WTC11 (cell line): ENCODE measurements around the gene C5orf47. TPM values are rescaled to one million over a fixed set of nuclear protein-coding genes. Genes with fewer than 3 reads are reported as not detected.

Experiments used
- RORB ChIP-seq: fragments of 250-450 bp; sonication (Bioruptor Pico); IDR thresholded peaks from 2 replicates; pipeline ENCODE4 v1.9.0; 2021; ENCODE audit warnings: mild to moderate bottlenecking
- ZNF232 ChIP-seq: sonication (generic); formaldehyde crosslinking; IDR thresholded peaks from 2 replicates; pipeline ENCODE4 v1.8.0; 2022; ENCODE audit warnings: mild to moderate bottlenecking, missing genetic modification reagents
- ZNF396 ChIP-seq: fragments of 250-450 bp; sonication (Bioruptor Pico); IDR thresholded peaks from 2 replicates; pipeline ENCODE4 v1.8.0; 2021; ENCODE audit warnings: mild to moderate bottlenecking, moderate library complexity, borderline replicate concordance
- total RNA-seq: library from RNA; stranded (reverse); gene quantifications from 3 replicates; pipeline ENCODE4 v1.2.3, GENCODE V29; 2021
- TF ChIP-seq, protein P1 (sequence below): fragments of 250-450 bp; sonication (Bioruptor Pico); IDR thresholded peaks from 2 replicates; pipeline ENCODE4 v1.9.0; 2021; ENCODE audit warnings: moderate library complexity, mild to moderate bottlenecking, inconsistent platforms, borderline replicate concordance
- TF ChIP-seq, protein P2 (sequence below): fragments of 250-450 bp; sonication (Bioruptor Pico); IDR thresholded peaks from 2 replicates; pipeline ENCODE4 v1.9.0; 2021; ENCODE audit warnings: mild to moderate bottlenecking
- TF ChIP-seq, protein P3 (sequence below): sonication (generic); formaldehyde crosslinking; IDR thresholded peaks from 2 replicates; pipeline ENCODE4 v1.8.1; 2022; ENCODE audit warnings: mild to moderate bottlenecking, missing genetic modification reagents, moderate library complexity, borderline replicate concordance
- TF ChIP-seq, protein P4 (sequence below): sonication (generic); formaldehyde crosslinking; IDR thresholded peaks from 2 replicates; pipeline ENCODE4 v1.8.1; 2022; ENCODE audit warnings: low read depth, mild to moderate bottlenecking, moderate library complexity, missing genetic modification reagents, borderline replicate concordance
- TF ChIP-seq, protein P5 (sequence below): sonication (generic); formaldehyde crosslinking; IDR thresholded peaks from 2 replicates; pipeline ENCODE4 v1.8.0; 2022; ENCODE audit warnings: mild to moderate bottlenecking, missing genetic modification reagents
- TF ChIP-seq, protein P6 (sequence below): sonication (generic); formaldehyde crosslinking; IDR thresholded peaks from 2 replicates; pipeline ENCODE4 v1.8.1; 2023; ENCODE audit warnings: mild to moderate bottlenecking, missing genetic modification reagents, moderate library complexity
- TF ChIP-seq, protein P7 (sequence below): sonication (generic); formaldehyde crosslinking; IDR thresholded peaks from 2 replicates; pipeline ENCODE4 v1.8.0; 2022; ENCODE audit warnings: mild to moderate bottlenecking, missing genetic modification reagents
- TF ChIP-seq, protein P8 (sequence below): sonication (generic); formaldehyde crosslinking; IDR thresholded peaks from 2 replicates; pipeline ENCODE4 v1.8.0; 2023; ENCODE audit warnings: mild to moderate bottlenecking, missing genetic modification reagents

C5orf47 gene
- total RNA-seq, 1 experiment from 2014 or later = 0.09 TPM

DNA sequence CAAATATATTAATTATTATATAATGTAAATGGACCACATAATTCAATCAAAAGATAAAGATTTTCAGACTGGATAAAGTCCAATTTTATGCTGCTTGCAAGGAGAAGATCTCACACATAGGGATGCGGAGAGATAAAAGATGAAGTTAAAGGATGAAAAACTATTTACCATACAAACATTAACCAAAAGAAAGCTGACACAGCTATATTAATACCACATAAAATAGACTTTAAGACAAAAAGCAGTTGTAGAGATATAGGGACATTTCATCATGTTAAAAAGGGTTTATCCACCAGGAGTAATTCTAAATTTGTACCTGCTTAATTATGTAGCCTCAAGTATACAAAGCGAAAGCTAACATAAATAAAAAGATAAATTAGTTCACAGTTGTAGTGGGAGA, 41.3 kb downstream of the C5orf47 start (continued):
- TF ChIP-seq, protein P1, sequence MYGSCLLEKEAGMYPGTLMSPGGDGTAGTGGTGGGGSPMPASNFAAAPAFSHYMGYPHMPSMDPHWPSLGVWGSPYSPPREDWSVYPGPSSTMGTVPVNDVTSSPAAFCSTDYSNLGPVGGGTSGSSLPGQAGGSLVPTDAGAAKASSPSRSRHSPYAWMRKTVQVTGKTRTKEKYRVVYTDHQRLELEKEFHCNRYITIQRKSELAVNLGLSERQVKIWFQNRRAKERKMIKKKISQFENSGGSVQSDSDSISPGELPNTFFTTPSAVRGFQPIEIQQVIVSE (CRISPR knock-in tag) = no peak
- TF ChIP-seq, protein P2, sequence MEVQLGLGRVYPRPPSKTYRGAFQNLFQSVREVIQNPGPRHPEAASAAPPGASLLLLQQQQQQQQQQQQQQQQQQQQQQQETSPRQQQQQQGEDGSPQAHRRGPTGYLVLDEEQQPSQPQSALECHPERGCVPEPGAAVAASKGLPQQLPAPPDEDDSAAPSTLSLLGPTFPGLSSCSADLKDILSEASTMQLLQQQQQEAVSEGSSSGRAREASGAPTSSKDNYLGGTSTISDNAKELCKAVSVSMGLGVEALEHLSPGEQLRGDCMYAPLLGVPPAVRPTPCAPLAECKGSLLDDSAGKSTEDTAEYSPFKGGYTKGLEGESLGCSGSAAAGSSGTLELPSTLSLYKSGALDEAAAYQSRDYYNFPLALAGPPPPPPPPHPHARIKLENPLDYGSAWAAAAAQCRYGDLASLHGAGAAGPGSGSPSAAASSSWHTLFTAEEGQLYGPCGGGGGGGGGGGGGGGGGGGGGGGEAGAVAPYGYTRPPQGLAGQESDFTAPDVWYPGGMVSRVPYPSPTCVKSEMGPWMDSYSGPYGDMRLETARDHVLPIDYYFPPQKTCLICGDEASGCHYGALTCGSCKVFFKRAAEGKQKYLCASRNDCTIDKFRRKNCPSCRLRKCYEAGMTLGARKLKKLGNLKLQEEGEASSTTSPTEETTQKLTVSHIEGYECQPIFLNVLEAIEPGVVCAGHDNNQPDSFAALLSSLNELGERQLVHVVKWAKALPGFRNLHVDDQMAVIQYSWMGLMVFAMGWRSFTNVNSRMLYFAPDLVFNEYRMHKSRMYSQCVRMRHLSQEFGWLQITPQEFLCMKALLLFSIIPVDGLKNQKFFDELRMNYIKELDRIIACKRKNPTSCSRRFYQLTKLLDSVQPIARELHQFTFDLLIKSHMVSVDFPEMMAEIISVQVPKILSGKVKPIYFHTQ (CRISPR knock-in tag) = no peak
- TF ChIP-seq ZNF232 = no peak
- TF ChIP-seq, protein P3, sequence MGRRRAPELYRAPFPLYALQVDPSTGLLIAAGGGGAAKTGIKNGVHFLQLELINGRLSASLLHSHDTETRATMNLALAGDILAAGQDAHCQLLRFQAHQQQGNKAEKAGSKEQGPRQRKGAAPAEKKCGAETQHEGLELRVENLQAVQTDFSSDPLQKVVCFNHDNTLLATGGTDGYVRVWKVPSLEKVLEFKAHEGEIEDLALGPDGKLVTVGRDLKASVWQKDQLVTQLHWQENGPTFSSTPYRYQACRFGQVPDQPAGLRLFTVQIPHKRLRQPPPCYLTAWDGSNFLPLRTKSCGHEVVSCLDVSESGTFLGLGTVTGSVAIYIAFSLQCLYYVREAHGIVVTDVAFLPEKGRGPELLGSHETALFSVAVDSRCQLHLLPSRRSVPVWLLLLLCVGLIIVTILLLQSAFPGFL (CRISPR knock-in tag) = no peak
- TF ChIP-seq, protein P4, sequence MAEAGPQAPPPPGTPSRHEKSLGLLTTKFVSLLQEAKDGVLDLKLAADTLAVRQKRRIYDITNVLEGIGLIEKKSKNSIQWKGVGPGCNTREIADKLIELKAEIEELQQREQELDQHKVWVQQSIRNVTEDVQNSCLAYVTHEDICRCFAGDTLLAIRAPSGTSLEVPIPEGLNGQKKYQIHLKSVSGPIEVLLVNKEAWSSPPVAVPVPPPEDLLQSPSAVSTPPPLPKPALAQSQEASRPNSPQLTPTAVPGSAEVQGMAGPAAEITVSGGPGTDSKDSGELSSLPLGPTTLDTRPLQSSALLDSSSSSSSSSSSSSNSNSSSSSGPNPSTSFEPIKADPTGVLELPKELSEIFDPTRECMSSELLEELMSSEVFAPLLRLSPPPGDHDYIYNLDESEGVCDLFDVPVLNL (CRISPR knock-in tag) = no peak
- TF ChIP-seq, protein P5, sequence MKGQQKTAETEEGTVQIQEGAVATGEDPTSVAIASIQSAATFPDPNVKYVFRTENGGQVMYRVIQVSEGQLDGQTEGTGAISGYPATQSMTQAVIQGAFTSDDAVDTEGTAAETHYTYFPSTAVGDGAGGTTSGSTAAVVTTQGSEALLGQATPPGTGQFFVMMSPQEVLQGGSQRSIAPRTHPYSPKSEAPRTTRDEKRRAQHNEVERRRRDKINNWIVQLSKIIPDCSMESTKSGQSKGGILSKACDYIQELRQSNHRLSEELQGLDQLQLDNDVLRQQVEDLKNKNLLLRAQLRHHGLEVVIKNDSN (CRISPR knock-in tag) = no peak
- TF ChIP-seq, protein P6, sequence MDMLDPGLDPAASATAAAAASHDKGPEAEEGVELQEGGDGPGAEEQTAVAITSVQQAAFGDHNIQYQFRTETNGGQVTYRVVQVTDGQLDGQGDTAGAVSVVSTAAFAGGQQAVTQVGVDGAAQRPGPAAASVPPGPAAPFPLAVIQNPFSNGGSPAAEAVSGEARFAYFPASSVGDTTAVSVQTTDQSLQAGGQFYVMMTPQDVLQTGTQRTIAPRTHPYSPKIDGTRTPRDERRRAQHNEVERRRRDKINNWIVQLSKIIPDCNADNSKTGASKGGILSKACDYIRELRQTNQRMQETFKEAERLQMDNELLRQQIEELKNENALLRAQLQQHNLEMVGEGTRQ (CRISPR knock-in tag) = no peak
- TF ChIP-seq, protein P7, sequence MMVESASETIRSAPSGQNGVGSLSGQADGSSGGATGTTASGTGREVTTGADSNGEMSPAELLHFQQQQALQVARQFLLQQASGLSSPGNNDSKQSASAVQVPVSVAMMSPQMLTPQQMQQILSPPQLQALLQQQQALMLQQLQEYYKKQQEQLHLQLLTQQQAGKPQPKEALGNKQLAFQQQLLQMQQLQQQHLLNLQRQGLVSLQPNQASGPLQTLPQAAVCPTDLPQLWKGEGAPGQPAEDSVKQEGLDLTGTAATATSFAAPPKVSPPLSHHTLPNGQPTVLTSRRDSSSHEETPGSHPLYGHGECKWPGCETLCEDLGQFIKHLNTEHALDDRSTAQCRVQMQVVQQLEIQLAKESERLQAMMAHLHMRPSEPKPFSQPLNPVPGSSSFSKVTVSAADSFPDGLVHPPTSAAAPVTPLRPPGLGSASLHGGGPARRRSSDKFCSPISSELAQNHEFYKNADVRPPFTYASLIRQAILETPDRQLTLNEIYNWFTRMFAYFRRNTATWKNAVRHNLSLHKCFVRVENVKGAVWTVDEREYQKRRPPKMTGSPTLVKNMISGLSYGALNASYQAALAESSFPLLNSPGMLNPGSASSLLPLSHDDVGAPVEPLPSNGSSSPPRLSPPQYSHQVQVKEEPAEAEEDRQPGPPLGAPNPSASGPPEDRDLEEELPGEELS (CRISPR knock-in tag) = no peak
- no peak for TF ChIP-seq ZNF396 (CRISPR knock-in tag)
- no peak for TF ChIP-seq RORB (CRISPR knock-in tag)
- TF ChIP-seq, protein P8, sequence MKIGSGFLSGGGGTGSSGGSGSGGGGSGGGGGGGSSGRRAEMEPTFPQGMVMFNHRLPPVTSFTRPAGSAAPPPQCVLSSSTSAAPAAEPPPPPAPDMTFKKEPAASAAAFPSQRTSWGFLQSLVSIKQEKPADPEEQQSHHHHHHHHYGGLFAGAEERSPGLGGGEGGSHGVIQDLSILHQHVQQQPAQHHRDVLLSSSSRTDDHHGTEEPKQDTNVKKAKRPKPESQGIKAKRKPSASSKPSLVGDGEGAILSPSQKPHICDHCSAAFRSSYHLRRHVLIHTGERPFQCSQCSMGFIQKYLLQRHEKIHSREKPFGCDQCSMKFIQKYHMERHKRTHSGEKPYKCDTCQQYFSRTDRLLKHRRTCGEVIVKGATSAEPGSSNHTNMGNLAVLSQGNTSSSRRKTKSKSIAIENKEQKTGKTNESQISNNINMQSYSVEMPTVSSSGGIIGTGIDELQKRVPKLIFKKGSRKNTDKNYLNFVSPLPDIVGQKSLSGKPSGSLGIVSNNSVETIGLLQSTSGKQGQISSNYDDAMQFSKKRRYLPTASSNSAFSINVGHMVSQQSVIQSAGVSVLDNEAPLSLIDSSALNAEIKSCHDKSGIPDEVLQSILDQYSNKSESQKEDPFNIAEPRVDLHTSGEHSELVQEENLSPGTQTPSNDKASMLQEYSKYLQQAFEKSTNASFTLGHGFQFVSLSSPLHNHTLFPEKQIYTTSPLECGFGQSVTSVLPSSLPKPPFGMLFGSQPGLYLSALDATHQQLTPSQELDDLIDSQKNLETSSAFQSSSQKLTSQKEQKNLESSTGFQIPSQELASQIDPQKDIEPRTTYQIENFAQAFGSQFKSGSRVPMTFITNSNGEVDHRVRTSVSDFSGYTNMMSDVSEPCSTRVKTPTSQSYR (CRISPR knock-in tag) = no peak
